ENCODE measurements around the gene HS1BP3.

HS1BP3 gene

GRCh38 chr2:20680744-20681375 is 30.0 kb upstream of the HS1BP3 start:
- in situ Hi-C loops (cut with MboI; ENCODE audit: low sequenced_read_pairs): no loop called here
- no peaks in the 10 kb centered on the region for H3K27me3 ChIP-seq (ENCODE audit: low read depth)
- H3K36me3 ChIP-seq (replicated peaks): peaks cover 6% of the 10 kb centered on the region; the same call in 1 of the 2 replicates
- H3K4me1 ChIP-seq: peaks cover 19% of the 10 kb centered on the region
- DNase-seq (ENCODE audit: low spot score in 2 of 2): no peak
- no peak overlapping the region for H3K4me3 ChIP-seq
- no peaks in the 10 kb centered on the region for H3K9me3 ChIP-seq

GRCh38 chr2:20678780-20679179 is 27.9 kb upstream of the HS1BP3 start:
- Histone ChIP-seq H3K4me1 (peaks cover 19% of the 10 kb centered on the region), H3K36me3 (replicated peaks) (peaks cover 3% of the 10 kb centered on the region; the same call in 1 of the 2 replicates), H3K27me3 (ENCODE audit: low read depth) (no peaks in the 10 kb centered on the region), H3K4me3 (no peak overlapping the region), H3K9me3 (no peaks in the 10 kb centered on the region)
- in situ Hi-C loops (cut with MboI; ENCODE audit: low sequenced_read_pairs): no loop called here
- no peak for DNase-seq (ENCODE audit: low spot score in 2 of 2)

- H3K9me3 ChIP-seq: no peaks in the 10 kb centered on the region
- H3K4me1 ChIP-seq: peaks cover 19% of the 10 kb centered on the region
- no peaks in the 10 kb centered on the region for H3K27me3 ChIP-seq (ENCODE audit: low read depth)
- peaks cover 3% of the 10 kb centered on the region; the same call in 1 of the 2 replicates for H3K36me3 ChIP-seq (replicated peaks)
- DNase-seq (ENCODE audit: low spot score in 2 of 2): no peak
- in situ Hi-C loops (cut with MboI; ENCODE audit: low sequenced_read_pairs): no loop called here
- no peak overlapping the region for H3K4me3 ChIP-seq
Observed at GRCh38 chr2:20678086-20678395, 27.1 kb upstream of the HS1BP3 start.

GRCh38 chr2:20677301-20678085 is 26.6 kb upstream of the HS1BP3 start:
- H3K27me3 ChIP-seq (ENCODE audit: low read depth): no peaks in the 10 kb centered on the region
- H3K4me3 ChIP-seq: no peak overlapping the region
- DNase-seq (ENCODE audit: low spot score in 2 of 2): peak in 1 of 2 experiments; percentile 38
- H3K4me1 ChIP-seq: peaks cover 19% of the 10 kb centered on the region
- H3K36me3 ChIP-seq (replicated peaks): peaks cover 3% of the 10 kb centered on the region; the same call in 1 of the 2 replicates
- in situ Hi-C loops (cut with MboI; ENCODE audit: low sequenced_read_pairs): no loop called here
- no peaks in the 10 kb centered on the region for H3K9me3 ChIP-seq

GRCh38 chr2:20676353-20677215 is 25.7 kb upstream of the HS1BP3 start:
- no peak for DNase-seq (ENCODE audit: low spot score in 2 of 2)
- H3K27me3 ChIP-seq (ENCODE audit: low read depth): no peaks in the 10 kb centered on the region
- peaks cover 19% of the 10 kb centered on the region for H3K4me1 ChIP-seq
- in situ Hi-C loops (cut with MboI; ENCODE audit: low sequenced_read_pairs): no loop called here
- no peaks in the 10 kb centered on the region; the same call in 1 of the 2 replicates for H3K36me3 ChIP-seq (replicated peaks)
- H3K4me3 ChIP-seq: no peak overlapping the region
- H3K9me3 ChIP-seq: no peaks in the 10 kb centered on the region

GRCh38 chr2:20675701-20676352 is 24.9 kb upstream of the HS1BP3 start:
- no peak for DNase-seq (ENCODE audit: low spot score in 2 of 2)
- Histone ChIP-seq H3K4me3 (no peak overlapping the region), H3K27me3 (ENCODE audit: low read depth) (no peaks in the 10 kb centered on the region), H3K36me3 (replicated peaks) (no peaks in the 10 kb centered on the region; the same call in 1 of the 2 replicates), H3K9me3 (no peaks in the 10 kb centered on the region), H3K4me1 (peaks cover 19% of the 10 kb centered on the region)
- in situ Hi-C loops (cut with MboI; ENCODE audit: low sequenced_read_pairs): no loop called here

- in situ Hi-C loops (cut with MboI; ENCODE audit: low sequenced_read_pairs): loop anchor here (25.0 kb wide), 2 partner anchors 437 to 637 kb away; partner anchors contain the start of gene TDRD15
- Histone ChIP-seq H3K9me3 (no peaks in the 10 kb centered on the region), H3K36me3 (replicated peaks) (no peaks in the 10 kb centered on the region; the same call in 1 of the 2 replicates), H3K4me1 (peaks cover 19% of the 10 kb centered on the region), H3K4me3 (no peak overlapping the region), H3K27me3 (ENCODE audit: low read depth) (no peaks in the 10 kb centered on the region)
- no peak for DNase-seq (ENCODE audit: low spot score in 2 of 2)
Observed at GRCh38 chr2:20674974-20675679, 24.2 kb upstream of the HS1BP3 start.

GRCh38 chr2:20674309-20674965 is 23.5 kb upstream of the HS1BP3 start:
- H3K4me1 ChIP-seq: peaks cover 19% of the 10 kb centered on the region
- H3K9me3 ChIP-seq: no peaks in the 10 kb centered on the region
- H3K27me3 ChIP-seq (ENCODE audit: low read depth): no peaks in the 10 kb centered on the region
- H3K4me3 ChIP-seq: no peak overlapping the region
- no peaks in the 10 kb centered on the region; the same call in 1 of the 2 replicates for H3K36me3 ChIP-seq (replicated peaks)
- in situ Hi-C loops (cut with MboI; ENCODE audit: low sequenced_read_pairs): loop anchor here (25.0 kb wide), 2 partner anchors 438 to 638 kb away; partner anchors contain the start of gene TDRD15
- no peak for DNase-seq (ENCODE audit: low spot score in 2 of 2)

- Histone ChIP-seq H3K27me3 (ENCODE audit: low read depth) (no peaks in the 10 kb centered on the region), H3K36me3 (replicated peaks) (no peaks in the 10 kb centered on the region; the same call in 1 of the 2 replicates), H3K9me3 (no peaks in the 10 kb centered on the region), H3K4me3 (no peak overlapping the region), H3K4me1 (peaks cover 16% of the 10 kb centered on the region)
- in situ Hi-C loops (cut with MboI; ENCODE audit: low sequenced_read_pairs): loop anchor here (25.0 kb wide), 2 partner anchors 439 to 639 kb away; partner anchors contain the start of gene TDRD15
- DNase-seq (ENCODE audit: low spot score in 2 of 2): no peak
Observed at GRCh38 chr2:20673686-20674308, 22.9 kb upstream of the HS1BP3 start.

- Histone ChIP-seq H3K27me3 (ENCODE audit: low read depth) (no peaks in the 10 kb centered on the region), H3K4me3 (no peak overlapping the region), H3K9me3 (no peaks in the 10 kb centered on the region), H3K4me1 (peaks cover 7% of the 10 kb centered on the region), H3K36me3 (replicated peaks) (no peaks in the 10 kb centered on the region; the same call in 1 of the 2 replicates)
- in situ Hi-C loops (cut with MboI; ENCODE audit: low sequenced_read_pairs): loop anchor here (25.0 kb wide), 2 partner anchors 440 to 640 kb away; partner anchors contain the start of gene TDRD15
- no peak for DNase-seq (ENCODE audit: low spot score in 2 of 2)
Observed at GRCh38 chr2:20672201-20672951, 21.5 kb upstream of the HS1BP3 start.

GRCh38 chr2:20671736-20672080 is 20.8 kb upstream of the HS1BP3 start:
- in situ Hi-C loops (cut with MboI; ENCODE audit: low sequenced_read_pairs): loop anchor here (25.0 kb wide), 2 partner anchors 441 to 641 kb away; partner anchors contain the start of gene TDRD15
- no peaks in the 10 kb centered on the region; the same call in 1 of the 2 replicates for H3K36me3 ChIP-seq (replicated peaks)
- DNase-seq (ENCODE audit: low spot score in 2 of 2): no peak
- H3K9me3 ChIP-seq: no peaks in the 10 kb centered on the region
- no peak overlapping the region for H3K4me3 ChIP-seq
- H3K27me3 ChIP-seq (ENCODE audit: low read depth): no peaks in the 10 kb centered on the region
- H3K4me1 ChIP-seq: peaks cover 4% of the 10 kb centered on the region; the same call in 1 of the 2 replicates

Measured in HAP-1 (cell line).